HK-2 (cell line): ENCODE results near the gene TTLL6.

Experiments used
- DNase-seq: peaks from one replicate; pipeline ENCODE4 v3.0.0-alpha.2; 2018; ENCODE audit not compliant: unreplicated experiment

Gene TTLL6

GRCh38 chr17:48737330-48738043 lies 79.5 kb downstream of the TTLL6 start:
- no peak for DNase-seq

GRCh38 chr17:48735062-48735351 lies 82.0 kb downstream of the TTLL6 start:
- no peak for DNase-seq

DNA sequence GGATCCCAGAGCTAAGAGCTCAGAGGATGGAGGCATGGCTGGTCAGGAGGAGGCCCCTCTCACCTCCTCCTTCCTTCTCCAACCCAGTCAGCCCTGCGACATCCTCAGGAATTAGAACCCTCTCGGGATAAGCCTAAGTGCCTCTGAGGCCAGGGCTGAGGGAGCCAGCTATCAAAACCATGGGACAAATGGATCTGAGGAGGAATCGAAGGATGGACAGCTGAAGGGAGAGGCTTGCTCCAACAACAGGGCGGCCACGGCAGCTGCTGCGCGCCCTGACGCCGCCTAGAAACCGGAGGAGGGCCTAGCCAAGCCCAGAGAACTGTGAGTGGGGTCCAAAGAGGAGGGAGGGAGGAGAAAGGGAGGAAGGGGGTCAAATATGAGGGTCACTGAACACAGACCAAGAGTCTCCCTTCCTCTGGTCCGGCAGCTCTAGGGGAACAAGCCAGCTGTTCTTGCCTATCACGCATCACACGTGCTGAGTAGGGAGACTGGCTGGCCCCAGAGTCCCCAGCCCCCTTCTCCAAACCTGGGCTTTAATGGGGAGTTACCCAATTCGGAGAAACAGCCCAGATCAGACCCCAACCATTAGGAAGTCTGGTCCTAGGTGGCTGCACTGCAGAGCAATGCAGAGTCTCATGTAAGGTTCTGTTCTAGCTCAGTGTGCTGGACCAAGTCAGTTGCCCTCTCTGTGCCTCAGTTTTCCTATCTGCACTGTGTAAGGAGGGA lies 82.5 kb downstream of the TTLL6 start:
- no peak for DNase-seq

DNA sequence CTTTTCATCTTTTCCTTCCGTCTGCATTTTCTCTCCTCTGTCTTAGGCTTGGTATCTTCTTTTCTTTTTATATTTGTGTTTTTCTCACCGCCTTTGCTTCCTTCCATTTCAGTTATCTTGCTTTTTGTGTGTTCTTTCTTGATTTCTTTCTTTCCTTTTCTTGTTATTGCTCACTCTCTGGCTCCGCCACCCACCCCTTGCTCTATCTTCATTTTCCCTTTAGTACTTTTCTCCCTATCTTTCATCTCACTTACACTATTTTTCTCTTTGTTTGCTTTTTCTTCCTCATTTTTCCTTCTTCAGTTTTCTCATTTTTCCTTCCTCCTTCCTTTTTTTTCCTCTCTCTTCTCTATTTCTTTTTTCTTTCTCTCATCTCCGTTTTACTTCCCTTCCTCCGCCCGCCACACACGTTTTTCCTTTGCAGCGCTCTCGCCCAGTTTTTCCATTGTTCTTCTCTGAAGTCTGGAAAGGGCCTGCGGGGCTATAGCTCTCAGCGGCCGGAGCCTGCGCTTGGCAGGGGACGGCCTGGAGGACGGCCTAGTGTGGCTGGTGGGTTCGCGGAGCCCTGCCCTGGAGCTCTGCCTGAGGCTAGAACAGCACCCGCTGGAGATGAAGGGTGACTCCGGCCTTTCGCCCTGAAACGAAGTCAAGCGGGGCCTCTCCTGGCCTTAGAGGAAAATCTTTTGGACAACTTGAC lies 83.2 kb downstream of the TTLL6 start:
- DNase-seq = no peak

DNA sequence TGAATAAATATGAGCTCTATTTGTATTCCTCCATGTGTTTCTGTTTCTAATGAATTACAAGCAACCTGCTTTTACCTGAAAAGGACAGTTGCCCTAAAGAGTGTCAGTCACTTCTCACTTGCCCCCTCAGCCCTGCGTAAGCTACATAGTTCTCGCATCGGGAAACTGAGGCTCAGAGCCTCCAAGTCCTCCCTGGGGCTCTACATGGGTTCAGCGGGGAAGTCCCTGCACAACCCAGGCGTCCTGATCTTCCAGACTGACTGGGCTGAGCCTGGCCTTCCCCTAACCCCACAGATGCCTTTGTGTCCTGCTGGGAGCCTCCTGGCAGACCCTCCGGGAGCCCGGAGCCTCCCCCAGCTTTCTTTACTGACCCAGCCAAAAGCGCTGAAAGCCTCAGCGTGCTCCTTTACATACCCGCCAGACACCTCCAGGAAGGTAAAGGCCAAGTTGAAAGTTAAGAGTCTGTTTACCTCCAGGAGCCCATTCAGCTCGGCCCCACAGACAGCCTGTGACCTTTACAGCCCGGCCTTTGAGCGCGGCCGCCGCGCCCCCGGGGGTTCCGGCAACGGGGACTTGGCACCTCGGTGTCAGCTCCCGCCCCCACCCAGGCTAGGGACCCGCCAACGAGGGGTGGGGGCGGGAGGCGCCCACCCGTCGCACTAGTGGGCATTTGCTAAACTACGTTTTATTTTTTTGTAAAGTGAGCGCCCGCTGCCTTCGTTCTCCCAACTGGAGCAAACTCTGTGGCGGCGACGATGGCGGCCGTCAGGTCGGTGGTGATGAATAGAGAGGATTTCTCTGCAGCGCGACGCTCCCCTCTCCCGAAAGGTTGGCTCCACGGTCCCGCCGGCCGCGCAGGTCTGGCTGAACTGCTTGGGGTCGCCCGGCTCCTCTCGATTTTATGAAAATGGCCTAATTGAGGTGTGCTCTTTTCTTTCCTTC lies 84.1 kb downstream of the TTLL6 start:
- no peak for DNase-seq

DNA sequence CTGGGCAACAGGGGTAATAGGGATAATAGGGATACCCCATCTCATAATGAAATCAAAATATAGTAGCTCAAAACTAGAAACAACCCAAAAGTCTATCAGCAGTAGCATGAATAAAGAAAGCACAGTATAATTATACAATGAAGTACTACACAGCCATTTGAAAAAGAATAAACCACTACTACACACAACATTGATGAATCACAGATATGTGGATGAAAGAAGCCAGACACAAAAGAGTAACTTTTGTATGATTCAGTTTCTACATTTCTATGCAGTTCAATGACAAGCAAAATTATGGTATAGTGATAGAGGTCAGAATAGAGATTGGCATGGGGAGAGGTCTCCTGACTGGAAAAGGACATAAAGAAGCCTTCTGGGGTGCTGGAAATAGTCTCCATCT lies 85.7 kb downstream of the TTLL6 start:
- DNase-seq = no peak

GRCh38 chr17:48730240-48730550 lies 86.8 kb downstream of the TTLL6 start:
- no peak for DNase-seq

DNA sequence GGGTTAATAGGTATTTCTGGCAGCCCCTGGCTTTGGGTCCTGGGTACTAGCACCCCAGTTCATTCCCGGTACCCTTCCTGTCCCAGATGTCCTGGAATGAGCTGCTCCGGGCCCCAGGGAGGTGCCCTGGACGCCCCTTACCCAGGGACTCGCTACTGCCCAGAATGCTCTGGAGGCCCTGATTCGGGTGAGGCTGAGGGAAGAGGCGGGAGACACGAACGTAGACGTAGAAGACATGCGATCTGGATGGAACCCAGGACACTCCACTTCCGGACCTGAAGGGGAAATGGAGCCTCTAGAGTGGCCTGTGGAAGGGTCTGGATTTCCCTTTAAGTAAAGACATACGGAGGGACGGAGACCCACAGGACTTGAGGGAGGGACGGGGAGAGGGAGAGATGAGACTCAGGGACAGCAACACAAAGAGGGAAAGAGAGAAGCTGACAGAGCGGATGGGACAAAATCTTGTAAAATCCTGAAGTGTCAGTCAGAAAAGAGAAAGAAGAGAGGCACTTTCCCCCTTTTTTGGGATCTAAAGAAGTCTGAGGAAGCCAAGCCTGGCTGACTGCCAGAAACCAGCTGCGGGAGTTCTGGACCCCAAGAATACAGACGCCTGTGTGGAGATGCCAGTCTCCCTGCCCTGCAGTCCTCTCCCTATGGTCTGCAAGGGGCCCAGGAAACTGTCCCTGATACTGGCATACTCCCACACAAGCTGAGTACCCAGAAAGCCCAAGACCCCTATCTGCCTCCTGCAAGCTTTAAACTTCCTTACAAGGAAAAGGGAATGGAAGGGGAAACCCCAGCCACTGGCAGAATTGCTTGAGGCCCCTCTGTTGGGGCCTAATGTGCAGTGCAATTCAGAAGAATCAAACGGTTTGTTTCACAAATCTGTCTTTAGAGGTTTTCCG lies 87.4 kb downstream of the TTLL6 start:
- DNase-seq = no peak

- DNase-seq = peak; percentile 51
Measured at GRCh38 chr17:48728232-48729231, 88.5 kb downstream of the TTLL6 start, which contains the start of gene HOXB13. Gene HOXB13 (minus strand): TSS chr17:48728750. CDS start chr17:48728593, 157 bp downstream.

- DNase-seq = no peak
Measured at GRCh38 chr17:48727415-48728175, 89.4 kb downstream of the TTLL6 start.

- DNase-seq = no peak
Measured at GRCh38 chr17:48726916-48727286, 90.1 kb downstream of the TTLL6 start.

DNA sequence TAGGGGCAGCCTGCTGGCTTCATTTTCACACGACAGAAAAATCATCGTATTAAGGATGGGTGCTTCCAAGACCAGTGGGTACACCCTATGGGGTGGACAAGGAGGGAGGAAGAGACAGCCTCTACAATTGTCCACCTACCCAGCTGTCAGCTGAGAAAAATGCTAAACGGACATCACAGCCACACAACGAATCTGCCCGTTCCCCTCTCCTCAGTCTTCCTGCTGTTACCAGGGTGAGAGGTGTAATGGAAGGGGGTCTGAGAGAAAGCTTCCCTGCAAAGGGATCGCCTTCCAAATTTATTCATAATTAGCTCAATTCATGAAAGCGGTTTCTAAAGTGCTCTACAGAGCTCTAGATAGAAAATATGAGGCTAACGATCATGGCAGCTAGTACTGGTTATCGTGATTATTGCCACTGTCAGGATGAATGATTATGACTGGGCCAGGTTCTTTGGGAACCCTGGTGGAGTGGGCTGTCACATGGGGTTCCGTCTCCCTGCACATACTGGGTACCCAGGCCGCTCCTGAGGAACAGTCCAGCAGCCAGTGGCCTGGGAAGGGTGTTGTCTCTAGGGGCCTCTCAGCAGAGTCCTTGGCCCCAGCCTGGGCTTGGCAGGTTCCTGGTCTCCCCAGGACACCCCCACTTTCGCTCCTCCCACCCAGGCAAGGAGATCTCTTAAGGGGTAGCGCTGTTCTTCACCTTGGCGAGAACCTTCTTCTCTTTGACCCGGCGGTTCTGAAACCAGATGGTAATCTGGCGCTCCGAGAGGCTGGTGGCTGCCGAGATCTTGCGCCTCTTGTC lies 90.7 kb downstream of the TTLL6 start:
- DNase-seq = no peak

DNA sequence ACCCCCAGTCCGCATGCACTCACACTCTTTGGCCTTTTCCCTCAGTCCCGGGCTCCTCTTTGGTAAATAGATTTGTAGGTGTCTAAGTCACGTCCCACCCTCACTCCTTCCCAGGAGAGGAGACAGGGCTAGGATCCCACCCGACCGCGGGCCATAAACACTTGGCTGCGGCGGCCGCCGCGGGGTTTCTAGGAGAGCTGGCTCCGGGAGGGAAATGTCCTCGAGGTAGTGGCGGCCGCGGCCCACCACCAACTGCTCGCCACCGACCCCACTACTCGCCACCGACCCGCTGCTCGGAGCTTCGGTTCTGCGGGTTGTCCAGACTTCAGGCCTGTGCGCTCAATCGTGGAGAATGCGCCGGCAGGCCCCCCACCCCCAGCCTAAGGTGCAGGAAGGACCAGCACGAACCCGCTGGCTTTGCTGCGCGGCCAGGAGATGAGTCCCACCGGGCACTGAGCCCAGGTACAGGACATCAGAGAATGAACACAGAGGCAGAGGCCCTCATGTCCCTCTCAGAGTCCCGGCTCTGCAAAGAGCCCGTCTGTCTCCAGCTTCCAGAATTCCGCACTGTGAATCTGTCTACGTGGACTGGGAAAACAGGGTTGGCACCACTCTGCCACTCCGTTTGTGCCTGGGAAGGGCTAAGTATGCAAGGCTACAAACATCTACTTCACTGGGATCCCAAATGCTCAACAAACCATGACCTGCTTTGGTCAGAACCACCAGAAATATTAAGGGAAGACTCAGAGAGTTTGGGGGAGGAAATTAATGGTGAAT lies 91.6 kb downstream of the TTLL6 start:
- no peak for DNase-seq

- no peak for DNase-seq
Measured at GRCh38 chr17:48725004-48725287, 92.1 kb downstream of the TTLL6 start.

DNA sequence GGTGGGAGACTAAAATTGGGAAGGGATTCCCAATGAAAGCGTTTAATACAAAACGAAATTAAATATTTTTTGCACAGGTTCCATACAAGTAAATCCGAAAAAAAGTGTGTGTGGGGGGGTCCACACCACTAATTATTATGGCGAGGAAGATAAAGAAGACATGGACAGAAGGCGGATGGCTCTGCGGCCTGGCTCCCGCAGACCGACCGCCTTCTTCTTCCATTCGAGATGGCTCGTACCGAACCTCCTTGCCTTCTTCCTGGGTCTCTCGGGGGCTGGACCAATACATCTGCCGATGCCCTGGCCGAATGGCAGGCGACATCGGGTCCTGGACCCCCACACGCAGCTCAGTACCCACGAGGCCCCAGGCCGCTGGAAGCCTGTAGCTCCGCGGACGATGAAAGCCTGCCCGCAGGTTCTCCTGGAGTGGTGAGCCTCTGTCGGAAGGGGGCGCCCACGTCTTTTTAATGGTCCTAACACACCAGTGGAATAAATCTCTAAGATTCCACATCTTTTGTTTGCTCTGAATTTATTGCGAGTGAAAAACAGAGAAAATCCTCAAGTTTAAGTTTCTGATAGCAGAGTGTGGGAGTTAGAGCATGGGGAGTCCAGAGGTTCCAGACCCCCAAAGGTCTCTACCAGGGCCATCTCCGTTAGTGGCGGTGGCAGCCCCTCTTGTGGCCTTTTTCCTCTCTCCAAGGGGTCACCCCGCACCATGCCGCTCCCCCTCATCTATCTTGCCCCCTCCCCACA lies 92.6 kb downstream of the TTLL6 start:
- DNase-seq = peak; percentile 81

DNA sequence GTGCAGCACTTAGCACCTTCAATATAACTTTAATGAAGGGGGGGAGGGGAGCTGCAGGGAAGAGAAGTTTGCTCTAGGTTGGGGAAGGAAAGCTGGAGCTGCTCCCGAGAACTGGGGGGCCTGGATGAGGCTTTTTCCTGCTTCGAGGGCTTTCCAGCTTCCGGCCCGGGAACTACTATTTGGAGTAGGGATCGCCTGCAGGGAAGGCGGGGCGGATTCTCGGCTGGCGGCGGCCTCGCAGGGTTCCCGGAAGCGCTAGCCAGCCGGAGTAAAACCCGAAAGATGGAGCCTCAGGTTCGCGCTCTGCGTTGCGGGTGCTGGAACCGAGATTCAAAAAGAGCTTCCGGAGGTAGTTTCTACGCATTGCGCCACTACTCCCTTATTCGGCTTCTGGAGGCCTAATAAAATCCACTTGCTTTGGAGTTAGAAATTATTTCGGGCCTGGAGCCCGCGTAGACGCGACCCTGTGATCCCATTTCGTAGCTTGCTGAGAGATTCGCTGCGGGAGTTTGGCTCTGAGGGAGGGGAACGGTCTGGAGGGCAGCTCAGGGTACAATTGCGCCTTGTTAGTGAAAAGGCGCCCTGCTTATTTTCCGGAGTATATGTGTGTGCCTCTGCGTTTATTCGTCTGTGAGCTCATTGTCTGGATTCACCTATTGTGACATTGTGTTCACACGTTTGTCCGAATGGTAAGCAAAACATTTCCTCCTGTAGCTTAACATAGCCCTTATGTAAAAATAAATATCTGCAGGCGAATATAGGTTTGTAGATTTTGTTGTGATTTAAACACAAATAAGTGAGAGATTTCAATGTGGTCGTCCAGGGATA lies 93.4 kb downstream of the TTLL6 start:
- no peak for DNase-seq
